Measurements from ENCODE around the gene TECR.
A peak's percentile ranks its signal among the peaks of the same experiment; 100 is the strongest.

The TECR gene

GRCh38 chr19:14571695-14572490, 42.5 kb downstream of the TECR start, which contains the start of gene NDUFB7:
TSS of gene NDUFB7 (minus strand) at chr19:14572066. CDS start at chr19:14572000, 66 bp downstream.
- peak; percentile 95 for DNase-seq (ENCODE audit: low read depth)

GRCh38 chr19:14575428-14575980, 46.1 kb downstream of the TECR start:
- H3K4me3 ChIP-seq (ENCODE audit: low read depth, low read length) = no peak overlapping the region
- TF ChIP-seq MYC (IDR thresholded peaks at IDR 0.05; ENCODE audit: low read depth, low read length) = no peak
- TF ChIP-seq CTCF (IDR thresholded peaks at IDR 0.05; ENCODE audit: low read depth, low read length) = no peak
- TF ChIP-seq POLR2A (IDR thresholded peaks at IDR 0.05; ENCODE audit: extremely low read depth, insufficient read length) = no peak
- no peak for TF ChIP-seq MAX (IDR thresholded peaks at IDR 0.05; ENCODE audit: low read depth, low read length)
- DNase-seq (ENCODE audit: low read depth) = no peak

More at GRCh38 chr19:14571695-14572490, 42.5 kb downstream of the TECR start, which contains the start of gene NDUFB7:
- peak; percentile 91 for TF ChIP-seq CTCF (IDR thresholded peaks at IDR 0.05; ENCODE audit: low read depth, low read length)
- peak; percentile 76 for TF ChIP-seq MYC (IDR thresholded peaks at IDR 0.05; ENCODE audit: low read depth, low read length)
- TF ChIP-seq MAX (IDR thresholded peaks at IDR 0.05; ENCODE audit: low read depth, low read length) = peak; percentile 69
- TF ChIP-seq POLR2A (IDR thresholded peaks at IDR 0.05; ENCODE audit: extremely low read depth, insufficient read length) = peak; percentile 71
- peak within 1 kb of the TSS; percentile 78 for H3K4me3 ChIP-seq (ENCODE audit: low read depth, low read length)

DNA sequence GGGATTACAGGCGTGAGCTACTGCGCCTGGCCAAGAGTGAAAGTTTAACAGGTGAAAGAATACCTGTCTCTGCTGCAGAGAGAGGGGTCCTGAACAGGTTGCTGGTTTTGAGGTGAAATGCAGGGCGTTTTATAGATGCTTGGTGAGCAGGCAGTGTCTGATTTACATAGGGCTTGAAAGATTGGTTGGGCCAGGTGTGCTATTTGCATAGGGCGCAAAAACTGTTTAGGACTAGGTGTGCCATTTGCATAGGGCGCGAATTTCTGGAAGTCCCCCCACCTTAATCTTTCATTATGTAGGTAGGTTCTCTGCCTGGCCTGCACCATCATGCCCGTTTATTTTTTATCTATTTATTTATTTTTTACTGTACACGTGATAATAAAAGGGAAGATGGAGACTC, 47.0 kb downstream of the TECR start:
- DNase-seq (ENCODE audit: low read depth) = no peak
- H3K4me3 ChIP-seq (ENCODE audit: low read depth, low read length) = no peak overlapping the region
- TF ChIP-seq MAX (IDR thresholded peaks at IDR 0.05; ENCODE audit: low read depth, low read length) = no peak
- no peak for TF ChIP-seq POLR2A (IDR thresholded peaks at IDR 0.05; ENCODE audit: extremely low read depth, insufficient read length)
- TF ChIP-seq MYC (IDR thresholded peaks at IDR 0.05; ENCODE audit: low read depth, low read length) = no peak
- TF ChIP-seq CTCF (IDR thresholded peaks at IDR 0.05; ENCODE audit: low read depth, low read length) = no peak

DNA sequence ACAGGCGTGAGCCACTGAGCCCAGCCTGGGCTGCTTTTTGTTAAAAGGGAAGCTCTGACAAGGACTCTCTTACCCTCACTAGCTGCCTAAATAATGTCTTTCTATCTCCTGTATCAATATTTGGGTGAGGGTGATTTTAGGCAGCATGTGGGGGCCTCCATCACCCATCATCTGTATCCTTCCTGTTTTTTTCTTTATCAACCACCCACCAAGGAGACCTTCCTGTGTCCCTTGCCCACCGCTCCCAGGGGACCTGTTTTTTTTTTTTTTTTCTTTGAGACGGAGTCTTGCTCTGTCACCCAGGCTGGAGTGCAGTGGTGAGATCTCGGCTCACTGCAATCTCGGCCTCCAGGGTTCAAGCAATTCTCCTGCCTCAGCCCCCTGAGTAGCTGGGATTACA, 47.9 kb downstream of the TECR start:
- no peak overlapping the region for H3K4me3 ChIP-seq (ENCODE audit: low read depth, low read length)
- peak; percentile 76 for DNase-seq (ENCODE audit: low read depth)
- no peak for TF ChIP-seq POLR2A (IDR thresholded peaks at IDR 0.05; ENCODE audit: extremely low read depth, insufficient read length)
- TF ChIP-seq MYC (IDR thresholded peaks at IDR 0.05; ENCODE audit: low read depth, low read length) = no peak
- TF ChIP-seq MAX (IDR thresholded peaks at IDR 0.05; ENCODE audit: low read depth, low read length) = no peak
- TF ChIP-seq CTCF (IDR thresholded peaks at IDR 0.05; ENCODE audit: low read depth, low read length) = no peak

GRCh38 chr19:14577885-14578427, 48.6 kb downstream of the TECR start:
- peak; percentile 54 for DNase-seq (ENCODE audit: low read depth)
- no peak overlapping the region for H3K4me3 ChIP-seq (ENCODE audit: low read depth, low read length)
- TF ChIP-seq MYC (IDR thresholded peaks at IDR 0.05; ENCODE audit: low read depth, low read length) = no peak
- TF ChIP-seq MAX (IDR thresholded peaks at IDR 0.05; ENCODE audit: low read depth, low read length) = no peak
- TF ChIP-seq CTCF (IDR thresholded peaks at IDR 0.05; ENCODE audit: low read depth, low read length) = no peak
- TF ChIP-seq POLR2A (IDR thresholded peaks at IDR 0.05; ENCODE audit: extremely low read depth, insufficient read length) = no peak
